Kidney (tissue), 14 donors: ENCODE measurements around the gene C22orf39. TPM values are rescaled to one million over a fixed set of nuclear protein-coding genes. Genes with fewer than 3 reads are reported as not detected.
"Not testable (repeated sequence)": the region's sequence is repeated elsewhere in the genome, so short reads cannot be mapped to it uniquely, and the experiment has no call there.

ENCODE experiments used
- DNase-seq, 5 donors: peaks; one replicate each; pipeline ENCODE4 v3.0.0-alpha.2; 2013 to 2020
- FAIRE-seq: peaks from 2 replicates; lab custom pipeline; 2012; peaks lifted over from hg19 to GRCh38; lab: Jason Lieb, UNC
- H3K27ac ChIP-seq, 2 donors: one replicate each; pipeline ENCODE4 v1.7.0; 2013; ENCODE audit warnings: low read depth in 2 of 2, low read length in 2 of 2, inconsistent platforms in 1 of 2
- H3K27me3 ChIP-seq: one replicate; pipeline ENCODE4 v1.7.1; 2013; ENCODE audit warnings: low read length, inconsistent platforms; ENCODE audit not compliant: control insufficient read depth, insufficient read depth
- H3K36me3 ChIP-seq, 3 donors: one replicate each; pipeline versions ENCODE4 v1.7.0 to v1.7.1; 2013; ENCODE audit warnings: low read length in 3 of 3, control low read depth in 1 of 3, inconsistent platforms in 1 of 3; ENCODE audit not compliant: insufficient read depth in 3 of 3, control insufficient read depth in 2 of 3
- H3K4me1 ChIP-seq, 3 donors: one replicate each; pipeline versions ENCODE4 v1.7.0 to v1.7.1; 2013; ENCODE audit warnings: low read length in 3 of 3, inconsistent platforms in 1 of 3, low read depth in 1 of 3; ENCODE audit not compliant: control insufficient read depth in 2 of 3, insufficient read depth in 2 of 3
- H3K4me3 ChIP-seq, 3 donors: one replicate each; pipeline versions ENCODE4 v1.7.0 to v1.8.1; 2013; ENCODE audit warnings: low read length in 3 of 3, control low read depth in 1 of 3, inconsistent platforms in 1 of 3
- H3K9ac ChIP-seq, 3 donors: one replicate each; pipeline versions ENCODE4 v1.7.0 to v1.7.1; 2013; ENCODE audit warnings: low read length in 3 of 3, control low read depth in 1 of 3, inconsistent platforms in 1 of 3
- H3K9me3 ChIP-seq, 3 donors: one replicate each; pipeline versions ENCODE4 v1.7.0 to v1.7.1; 2013; ENCODE audit warnings: low read length in 3 of 3, control low read depth in 1 of 3, inconsistent platforms in 1 of 3; ENCODE audit not compliant: control insufficient read depth in 2 of 3, insufficient read depth in 1 of 3
- intact Hi-C: fragments of 100-400 bp; cut with DNase I; formaldehyde crosslinking; loops from one replicate; pipeline ENCODE4 v1.11.1; 2022
- polyA plus RNA-seq: library from polyadenylated mRNA; stranded (reverse); fragments of 350-450 nt; fragmentation: Illumina TruSeq; extraction: RNeasy Lipid Tissue Mini Kit (QIAGEN cat#74804); gene quantifications from one replicate; pipeline ENCODE4 v1.2.3, GENCODE V29; 2014; ENCODE audit warnings: low read depth, low replicate concordance; ENCODE audit not compliant: insufficient read depth
- total RNA-seq: library from RNA; stranded (reverse); fragmentation: NEBNext Ultra II Directional; extraction: Animal tissue kit (Norgen Biotek cat#: 25700); gene quantifications from one replicate; pipeline ENCODE4 v1.2.1, GENCODE V29; 2021
- TF ChIP-seq, protein P1 (sequence below): IDR thresholded peaks from 3 replicates; pipeline ENCODE4 v1.5.1; 2012; ENCODE audit warnings: mild to moderate bottlenecking, moderate library complexity, borderline replicate concordance; ENCODE audit not compliant: insufficient read depth; ENCODE audit errors: extremely low read depth
- donor health status: control.
- donor health status: control.
- donor health status: control.
- donor health status: control.
- donor health status: control.
- donor health status: DM: yes; HTN: yes; CAD: no.
- donor health status: Normal renal cell carcinoma (clear cell type).

The C22orf39 gene
- total and polyA plus RNA-seq, 2 donors from 2014 or later: 27.1 to 54.4 TPM

DNA sequence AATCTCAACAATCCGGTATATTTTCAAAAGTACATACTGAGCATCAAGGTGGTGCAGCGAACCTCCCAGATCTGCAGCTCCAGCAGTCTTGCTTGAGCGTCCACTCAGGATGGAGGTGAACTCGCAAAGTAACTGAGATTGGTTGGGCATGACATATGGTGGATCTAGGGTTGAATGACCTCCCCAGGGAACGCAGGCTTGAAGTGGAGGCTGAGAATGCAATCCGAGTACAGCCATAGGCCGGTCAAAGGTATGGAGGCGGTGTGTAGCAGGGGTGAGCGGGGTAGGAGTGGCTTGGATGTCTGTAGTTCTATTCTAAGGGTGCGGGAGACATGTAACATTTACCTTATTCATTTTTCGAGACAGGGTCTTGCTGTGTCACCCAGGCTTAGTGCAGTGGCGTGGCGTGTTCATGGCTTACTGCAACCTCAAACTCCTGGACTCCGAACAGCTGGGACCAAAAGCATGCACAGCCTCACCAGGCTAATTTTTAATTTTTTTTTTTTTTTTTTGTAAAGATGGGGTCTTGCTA is 631 bp upstream of the C22orf39 start:
- peaks cover 0 to 18% (median 0%) of the 10 kb centered on the region in 3 donors for H3K4me1 ChIP-seq
- H3K27me3 ChIP-seq: no peaks in the 10 kb centered on the region
- DNase-seq: peak in 4 of 5 donors; percentile 64 to 84 (median 74)
- peaks cover 3 to 13% (median 11%) of the 10 kb centered on the region in 3 donors for H3K36me3 ChIP-seq
- no peaks in the 10 kb centered on the region for H3K9me3 ChIP-seq
- H3K4me3 ChIP-seq: peak overlapping the region; percentile 93 to 96 (median 96)
- H3K27ac ChIP-seq: peak overlapping the region; percentile 85 to 86
- no peak for FAIRE-seq
- intact Hi-C loops: no loop called here
- peak overlapping the region; percentile 85 to 92 (median 90) for H3K9ac ChIP-seq
- TF ChIP-seq, protein P1, sequence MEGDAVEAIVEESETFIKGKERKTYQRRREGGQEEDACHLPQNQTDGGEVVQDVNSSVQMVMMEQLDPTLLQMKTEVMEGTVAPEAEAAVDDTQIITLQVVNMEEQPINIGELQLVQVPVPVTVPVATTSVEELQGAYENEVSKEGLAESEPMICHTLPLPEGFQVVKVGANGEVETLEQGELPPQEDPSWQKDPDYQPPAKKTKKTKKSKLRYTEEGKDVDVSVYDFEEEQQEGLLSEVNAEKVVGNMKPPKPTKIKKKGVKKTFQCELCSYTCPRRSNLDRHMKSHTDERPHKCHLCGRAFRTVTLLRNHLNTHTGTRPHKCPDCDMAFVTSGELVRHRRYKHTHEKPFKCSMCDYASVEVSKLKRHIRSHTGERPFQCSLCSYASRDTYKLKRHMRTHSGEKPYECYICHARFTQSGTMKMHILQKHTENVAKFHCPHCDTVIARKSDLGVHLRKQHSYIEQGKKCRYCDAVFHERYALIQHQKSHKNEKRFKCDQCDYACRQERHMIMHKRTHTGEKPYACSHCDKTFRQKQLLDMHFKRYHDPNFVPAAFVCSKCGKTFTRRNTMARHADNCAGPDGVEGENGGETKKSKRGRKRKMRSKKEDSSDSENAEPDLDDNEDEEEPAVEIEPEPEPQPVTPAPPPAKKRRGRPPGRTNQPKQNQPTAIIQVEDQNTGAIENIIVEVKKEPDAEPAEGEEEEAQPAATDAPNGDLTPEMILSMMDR: no peak

- peak overlapping the region; percentile 76 to 96 (median 93) for H3K4me3 ChIP-seq
- no peaks in the 10 kb centered on the region for H3K9me3 ChIP-seq
- peak in 1 of 5 donors; percentile 4 for DNase-seq
- peaks cover 3 to 8% (median 5%) of the 10 kb centered on the region in 3 donors for H3K36me3 ChIP-seq
- TF ChIP-seq, protein P1: no peak
- peaks cover 0 to 18% (median 0%) of the 10 kb centered on the region in 3 donors for H3K4me1 ChIP-seq
- intact Hi-C loops: no loop called here
- H3K27ac ChIP-seq: peak overlapping the region; percentile 85 to 86
- no peak for FAIRE-seq
- H3K27me3 ChIP-seq: no peaks in the 10 kb centered on the region
- H3K9ac ChIP-seq: peak overlapping the region; percentile 44 to 90 (median 50)
Observed at GRCh38 chr22:19446603-19447329, 745 bp downstream of the C22orf39 start.

GRCh38 chr22:19445279-19445982 is 2.1 kb downstream of the C22orf39 start:
- H3K9me3 ChIP-seq, FAIRE-seq, H3K9ac ChIP-seq, H3K27ac ChIP-seq, H3K4me3 ChIP-seq, DNase-seq, intact Hi-C loops, H3K27me3 ChIP-seq, H3K36me3 ChIP-seq: not testable (repeated sequence)
- peaks cover 0 to 18% (median 0%) of the 10 kb centered on the region in 3 donors for H3K4me1 ChIP-seq
